K562 (cell line): ENCODE results near the gene HAGHL. TPM values are rescaled to one million over a fixed set of nuclear protein-coding genes. Genes with fewer than 3 reads are reported as not detected.
A peak's percentile ranks its signal among the peaks of the same experiment; 100 is the strongest.

Experiments used
- ATAC-seq: fragments of 200-7000 bp; cut with Tn5 transposase; 3 replicates; pipeline ENCODE4 v1.9.1; 2020; ENCODE audit warnings: moderate library complexity
- BruUV-seq: library from RNA; stranded (reverse); fragments of 400-500 nt; replicated peaks from 2 replicates; lab custom pipeline; 2021; lab: Mats Ljungman, UMichigan
- CTCF ChIA-PET: fragments of 300-600 bp; formaldehyde crosslinking; extraction: SDS; loops from one replicate; lab custom pipeline; 2021; ENCODE audit warnings: low intra/inter-chr PET ratio; lab: Yijun Ruan, JAX
- POLR2A ChIA-PET: fragments of 300-600, 350-650 bp; sonication (Branson Sonifier 250); formaldehyde crosslinking; extraction: SDS; loops from one replicate; lab custom pipeline; 2021; ENCODE audit warnings: antibody characterized with exemption, inconsistent platforms; lab: Yijun Ruan, JAX
- DNase-seq, 4 experiments: peaks; one replicate each; pipeline versions ENCODE4 v3.0.0 to v3.0.0-alpha.2; 2011 to 2018; ENCODE audit warnings: low spot score in 3 of 4, mixed read lengths in 3 of 4; ENCODE audit errors: extremely low read depth in 1 of 4
- FAIRE-seq: peaks from 2 replicates; lab custom pipeline; 2011; peaks lifted over from hg19 to GRCh38; lab: Jason Lieb, UNC
- H2AFZ ChIP-seq: 2 replicates; pipeline ENCODE4 v1.6.0; 2011; ENCODE audit warnings: low read depth, low read length, control low read depth, inconsistent platforms
- H3K27ac ChIP-seq: fragments of 200-600 bp; 3 replicates; pipeline ENCODE4 v1.8.0; 2011; ENCODE audit warnings: low read depth, mild to moderate bottlenecking, control low read depth, inconsistent platforms, low read length, moderate library complexity, mixed read lengths; ENCODE audit errors: extremely low read depth
- H3K27me3 ChIP-seq, 2 experiments: fragments of 300-600 bp in 1 of 2; 2 replicates in 1 of 2; 3 replicates in 1 of 2; pipeline versions ENCODE4 v1.6.0 to v1.8.0; 2011; ENCODE audit warnings: inconsistent platforms in 2 of 2, low read length in 2 of 2, mild to moderate bottlenecking in 1 of 2, mixed read lengths in 1 of 2, moderate library complexity in 1 of 2; ENCODE audit not compliant: control insufficient read depth in 2 of 2, insufficient read depth in 2 of 2
- H3K36me3 ChIP-seq: fragments of 300-600 bp; 3 replicates; pipeline ENCODE4 v1.8.0; 2011; ENCODE audit warnings: mild to moderate bottlenecking, low read length, inconsistent platforms; ENCODE audit not compliant: control insufficient read depth, insufficient read depth
- H3K4me1 ChIP-seq, 2 experiments: fragments of 200-600 bp in 1 of 2; replicated peaks in 1 of 2; 2 replicates in 1 of 2; 3 replicates in 1 of 2; pipeline versions ENCODE4 v1.5.1 to v1.8.0; 2011; ENCODE audit warnings: inconsistent platforms in 2 of 2, low read length in 2 of 2, mild to moderate bottlenecking in 1 of 2, mixed read lengths in 1 of 2, moderate library complexity in 1 of 2; ENCODE audit not compliant: control insufficient read depth in 2 of 2, insufficient read depth in 2 of 2
- H3K4me2 ChIP-seq: 2 replicates; pipeline ENCODE4 v1.6.1; 2011; ENCODE audit warnings: low read length, control low read depth, inconsistent platforms, mixed read lengths; ENCODE audit not compliant: insufficient read depth
- H3K4me3 ChIP-seq: fragments of 200-600 bp; sonication (generic), shearing (Covaris generic); 2 replicates; pipeline ENCODE4 v1.5.1; 2016; ENCODE audit warnings: control low read depth, inconsistent platforms
- H3K79me2 ChIP-seq: fragments of 200-600 bp; 3 replicates; pipeline ENCODE4 v1.8.0; 2011; ENCODE audit warnings: low read length, inconsistent platforms; ENCODE audit not compliant: control insufficient read depth, insufficient read depth
- H3K9ac ChIP-seq, 2 experiments: 2 replicates each; pipeline versions ENCODE4 v1.6.0 to v1.6.1; 2011; ENCODE audit warnings: low read depth in 2 of 2, low read length in 2 of 2, control low read depth in 1 of 2, inconsistent platforms in 1 of 2, mild to moderate bottlenecking in 1 of 2, mixed read lengths in 1 of 2; ENCODE audit not compliant: insufficient read depth in 1 of 2
- H3K9me1 ChIP-seq: one replicate; pipeline ENCODE4 v1.6.0; 2011; ENCODE audit warnings: inconsistent platforms, mild to moderate bottlenecking, low read length, moderate library complexity; ENCODE audit not compliant: control insufficient read depth, insufficient read depth
- H3K9me3 ChIP-seq: replicated peaks from 2 replicates; pipeline ENCODE4 v1.5.1; 2011; ENCODE audit warnings: low read depth, low read length, inconsistent platforms; ENCODE audit not compliant: control insufficient read depth, insufficient read depth
- H4K20me1 ChIP-seq: replicated peaks from 2 replicates; pipeline ENCODE4 v1.6.1; 2011; ENCODE audit warnings: low read length, inconsistent platforms, mixed read lengths; ENCODE audit not compliant: control insufficient read depth, insufficient read depth
- BCOR ChIP-seq: fragments of 450-650 bp; IDR thresholded peaks from 2 replicates; pipeline ENCODE4 v1.6.1; 2016
- HCFC1 ChIP-seq: IDR thresholded peaks from 2 replicates; pipeline ENCODE4 v1.6.1; 2012; ENCODE audit warnings: low read depth, low read length, improper control_type of control experiment
- KDM1A ChIP-seq, 2 experiments: fragments of 450-650 bp; IDR thresholded peaks; 2 replicates each; pipeline ENCODE4 v1.6.1; 2016; ENCODE audit warnings: mild to moderate bottlenecking in 2 of 2
- RCOR1 ChIP-seq, 2 experiments: IDR thresholded peaks; 2 replicates each; pipeline ENCODE4 v1.6.1; 2012; ENCODE audit warnings: low read depth in 2 of 2, low read length in 2 of 2, borderline replicate concordance in 1 of 2, improper control_type of control experiment in 1 of 2
- TAF1 ChIP-seq: IDR thresholded peaks from 2 replicates; pipeline ENCODE4 v1.6.1; 2011; ENCODE audit warnings: mild to moderate bottlenecking, low read length, moderate library complexity; ENCODE audit not compliant: insufficient read depth, control insufficient read depth, severe bottlenecking; ENCODE audit errors: extremely low read depth
- USF1 ChIP-seq: sonication (generic); formaldehyde crosslinking; IDR thresholded peaks from 2 replicates; pipeline ENCODE4 v1.9.0; 2022; ENCODE audit warnings: mild to moderate bottlenecking, missing genetic modification reagents
- ZBTB11 ChIP-seq, 3 experiments: fragments of 200-800 bp in 1 of 3; fragments of 250-450 bp in 1 of 3; fragments of 450-650 bp in 1 of 3; sonication (Bioruptor Pico) in 1 of 3; sonication (Bioruptor generic) in 1 of 3; formaldehyde crosslinking in 1 of 3; IDR thresholded peaks; 2 replicates each; pipeline versions ENCODE4 v1.6.1 to v1.8.0; 2016 to 2022; ENCODE audit warnings: mild to moderate bottlenecking in 2 of 3, missing genetic modification characterization in 2 of 3, missing compliant biosample characterization in 1 of 3, moderate library complexity in 1 of 3
- ZNF717 ChIP-seq: fragments of 250-450 bp; sonication (Bioruptor Pico); IDR thresholded peaks from 2 replicates; pipeline ENCODE4 v1.5.0; 2021
- WGBS: fragments of 100-300 bp; shearing (Covaris generic); methylation state at CpG from one replicate; pipeline ENCODE4 v1.1.6; 2016; ENCODE audit warnings: low coverage, mixed read lengths; ENCODE audit not compliant: insufficient coverage; ENCODE audit errors: missing lambda C conversion rate; 5-methylcytosine and 5-hydroxymethylcytosine counted together
- in situ Hi-C: fragments of 300-500 bp; cut with MboI; formaldehyde crosslinking; loops from 4 replicates; pipeline ENCODE4 v1.15.0; 2018; ENCODE audit warnings: inconsistent platforms, mixed read lengths
- intact Hi-C: fragments of 100-400 bp; cut with micrococcal nuclease; formaldehyde crosslinking; loops from 2 replicates; pipeline ENCODE4 v1.14.2; 2022
- polyA plus RNA-seq, 8 experiments: library from polyadenylated mRNA; depleted of rRNA in 4 of 8; stranded (reverse) in 5 of 8; unstranded in 3 of 8; fragments of >200 nt; fragmentation: Nextera tagmentation in 2 of 8; fragmentation: Illumina TruSeq in 1 of 8; extraction: Ambion mirVana in 2 of 8; extraction: Trizol in 1 of 8; gene quantifications; 2 replicates each; pipeline versions ENCODE4 v1.2.1 to v1.2.3, GENCODE V29; 2011 to 2014; ENCODE audit warnings: inconsistent platforms in 1 of 8, missing spikeins in 1 of 8
- total RNA-seq, 7 experiments: library from RNA; depleted of rRNA in 6 of 7; stranded (reverse); fragments of >200 nt in 6 of 7; fragmentation: Illumina TruSeq in 2 of 7; extraction: Trizol in 2 of 7; gene quantifications; 2 replicates each; pipeline versions ENCODE4 v1.2.1 to v1.2.3, GENCODE V29; 2011 to 2021; ENCODE audit warnings: low replicate concordance in 1 of 7

Gene HAGHL
- total and polyA plus RNA-seq, 9 of the 15 experiments (the other 6 are each of a cell fraction or from before 2014, with no cell fraction given), result 0.31 to 83.4 (median 20.7) TPM

DNA sequence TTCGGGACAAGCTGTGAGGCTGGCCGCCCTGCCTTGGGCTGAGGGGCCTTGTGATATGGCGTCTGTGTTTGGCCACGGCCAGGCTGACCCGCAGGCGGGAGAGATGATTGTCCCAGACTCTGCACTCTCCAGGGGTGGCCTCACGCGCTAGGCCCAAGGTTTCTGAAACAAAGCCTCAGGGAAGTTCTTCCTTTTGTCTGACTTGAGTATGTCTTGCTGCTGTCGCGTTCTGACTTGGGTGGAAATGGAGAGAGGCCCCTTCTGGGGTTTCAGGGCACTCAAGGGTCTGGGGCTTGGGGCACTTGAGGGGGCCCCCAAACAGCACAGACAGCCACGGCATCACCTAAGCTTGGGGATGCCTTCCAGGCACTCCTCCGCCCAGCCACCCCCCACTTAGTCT is 15.8 kb upstream of the HAGHL start:
- intact Hi-C loops (loop anchor here (1.0 to 5.0 kb wide), 2 partner anchors 74 to 96 kb away; no protein-coding TSS in a partner anchor), in situ Hi-C loops (loop anchor here (5.0 to 10.0 kb wide), 2 partner anchors 76 to 344 kb away; partner anchors contain the start of genes CHTF18 and RPUSD1)
- H3K27ac ChIP-seq, result no peak overlapping the region
- H3K36me3 ChIP-seq, result no peaks in the 10 kb centered on the region
- no peak overlapping the region for H3K4me3 ChIP-seq
- ATAC-seq (no peak), DNase-seq (no peak), FAIRE-seq (no peak)
- no peaks in the 10 kb centered on the region for H3K9me3 ChIP-seq
- TF ChIP-seq ZBTB11 (CRISPR knock-in tag; IDR thresholded peaks at IDR 0.05), result no peak
- TF ChIP-seq ZNF717 (CRISPR knock-in tag), result no peak
- TF ChIP-seq HCFC1, result no peak
- TF ChIP-seq USF1 (CRISPR knock-in tag), result 0 out of 2 replicates have a peak, but pooled peaks have one; percentile 12
- TF ChIP-seq TAF1, result no peak
- TF ChIP-seq BCOR, result peak; percentile 82
- peak; percentile 41 to 67; a peak in 3 of 4 replicates for TF ChIP-seq KDM1A (IDR thresholded peaks at IDR 0.05)
- peak in 1 of 2 experiments; percentile 47; a peak in 1 of 4 replicates for TF ChIP-seq RCOR1 (IDR thresholded peaks at IDR 0.05; ENCODE audit: borderline replicate concordance in 1 of 2, low read depth in 2 of 2, low read length in 2 of 2)
- peaks cover 4% of the 10 kb centered on the region; the same call in 2 of the 3 replicates for H3K79me2 ChIP-seq
- POLR2A ChIA-PET, result no interaction called here
- no peak overlapping the region for H2AFZ ChIP-seq
- no TSS peak for BruUV-seq
- no peak overlapping the region; a peak in 1 of 4 replicates for H3K9ac ChIP-seq
- H4K20me1 ChIP-seq, result peaks cover 20% of the 10 kb centered on the region; the same call in 1 of the 2 replicates
- 27% methylated on average over 12 of the region's 12 CpGs for WGBS
- no peaks in the 10 kb centered on the region for H3K9me1 ChIP-seq
- CTCF ChIA-PET, result interaction anchor here (1.0 to 4.5 kb wide), 4 partner anchors 31 to 391 kb away, joined by 3 to 73 read pairs (median 14); no protein-coding TSS in a partner anchor
- peaks cover 0 to 17% of the 10 kb centered on the region in 2 experiments; a peak in 2 of 5 replicates for H3K27me3 ChIP-seq
- no peak overlapping the region for H3K4me2 ChIP-seq
- peaks cover 4 to 65% of the 10 kb centered on the region in 2 experiments; a peak in 3 of 5 replicates for H3K4me1 ChIP-seq
